Esophagus squamous epithelium (tissue), 4 donors: ENCODE results near the gene GBE1.

ENCODE experiments used
- CTCF ChIP-seq, 6 experiments: fragments of 450-650 bp in 4 of 6; fragments of 200-600 bp in 2 of 6; sonication (generic) in 2 of 6; IDR thresholded peaks; one replicate each; pipeline ENCODE4 v1.5.1; 2016 to 2019; ENCODE audit warnings: antibody characterized with exemption in 6 of 6, mild to moderate bottlenecking in 4 of 6, moderate library complexity in 4 of 6
- POLR2A ChIP-seq, 4 donors: fragments of 450-650 bp; IDR thresholded peaks; one replicate each; pipeline ENCODE4 v1.6.1; 2017; ENCODE audit warnings: antibody characterized with exemption in 4 of 4, mild to moderate bottlenecking in 4 of 4, moderate library complexity in 3 of 4

- no peak for TF ChIP-seq POLR2A (IDR thresholded peaks at IDR 0.05)
- TF ChIP-seq CTCF (IDR thresholded peaks at IDR 0.05), result no peak
Observed at GRCh38 chr3:81521855-81522254, 239.6 kb downstream of the GBE1 start.
